Endothelial cell of umbilical vein (primary cell): Measurements from ENCODE around the gene GDPD4. TPM values are rescaled to one million over a fixed set of nuclear protein-coding genes. Genes with fewer than 3 reads are reported as not detected.

Experiments used
- BruUV-seq: library from RNA; stranded (reverse); fragments of 400-500 nt; replicated peaks from 2 replicates; lab custom pipeline; 2021; lab: Mats Ljungman, UMichigan
- CTCF ChIA-PET: fragments of 300-600, 350-600 bp; sonication (Branson Sonifier 250); formaldehyde crosslinking; loops from one replicate; lab custom pipeline; 2021; ENCODE audit warnings: antibody characterized with exemption, inconsistent platforms; lab: Charles Lee
- POLR2A ChIA-PET: fragments of 300-600, 350-600 bp; sonication (Branson Sonifier 250); formaldehyde crosslinking; loops from one replicate; lab custom pipeline; 2021; ENCODE audit warnings: antibody characterized with exemption, inconsistent platforms; lab: Charles Lee
- DNase-seq: peaks from one replicate; pipeline ENCODE4 v3.0.0-alpha.2; 2011; ENCODE audit warnings: low read depth, low spot score
- FAIRE-seq: peaks from 2 replicates; lab custom pipeline; 2011; peaks lifted over from hg19 to GRCh38; lab: Jason Lieb, UNC
- H2AFZ ChIP-seq: 2 replicates; pipeline ENCODE4 v1.6.0; 2012; ENCODE audit warnings: low read depth, low read length, control low read depth, inconsistent platforms
- H3K27ac ChIP-seq: 2 replicates; pipeline ENCODE4 v1.5.1; 2011; ENCODE audit warnings: low read depth, mild to moderate bottlenecking, control low read depth, low read length, moderate library complexity; ENCODE audit not compliant: insufficient read depth
- H3K27me3 ChIP-seq, 2 experiments: 2 replicates each; pipeline versions ENCODE4 v1.6.0 to v1.6.1; 2011; ENCODE audit warnings: low read length in 2 of 2, mixed read lengths in 1 of 2; ENCODE audit not compliant: control insufficient read depth in 2 of 2, insufficient read depth in 2 of 2
- H3K36me3 ChIP-seq, 2 experiments: 2 replicates in 1 of 2; 3 replicates in 1 of 2; pipeline ENCODE4 v1.5.1; 2011; ENCODE audit warnings: low read length in 2 of 2, mild to moderate bottlenecking in 1 of 2, moderate library complexity in 1 of 2; ENCODE audit not compliant: control insufficient read depth in 2 of 2, insufficient read depth in 2 of 2; ENCODE audit errors: extremely low read depth in 1 of 2
- H3K4me1 ChIP-seq: 3 replicates; pipeline ENCODE4 v1.5.1; 2011; ENCODE audit warnings: mild to moderate bottlenecking, low read length; ENCODE audit not compliant: control insufficient read depth, insufficient read depth; ENCODE audit errors: extremely low read depth
- H3K4me2 ChIP-seq: 2 replicates; pipeline ENCODE4 v1.6.1; 2011; ENCODE audit warnings: low read length, control low read depth, mixed read lengths; ENCODE audit not compliant: insufficient read depth
- H3K4me3 ChIP-seq, 3 experiments: fragments of 200-600 bp in 1 of 3; sonication (generic), shearing (Covaris generic) in 1 of 3; replicated peaks in 1 of 3; 2 replicates each; pipeline ENCODE4 v1.5.1; 2011 to 2016; ENCODE audit warnings: control low read depth in 3 of 3, low read length in 3 of 3, mild to moderate bottlenecking in 2 of 3, inconsistent platforms in 1 of 3, low read depth in 1 of 3, moderate library complexity in 1 of 3; ENCODE audit not compliant: insufficient read depth in 1 of 3
- H3K79me2 ChIP-seq: 2 replicates; pipeline ENCODE4 v1.6.0; 2012; ENCODE audit warnings: low read length, inconsistent platforms; ENCODE audit not compliant: control insufficient read depth, insufficient read depth
- H3K9ac ChIP-seq: replicated peaks from 2 replicates; pipeline ENCODE3; 2011; ENCODE audit warnings: low read length, control low read depth; ENCODE audit not compliant: insufficient read depth; ENCODE audit errors: extremely low read depth
- H3K9me1 ChIP-seq: replicated peaks from 3 replicates; pipeline ENCODE4 v1.6.0; 2011; ENCODE audit warnings: mild to moderate bottlenecking, low read length; ENCODE audit not compliant: control insufficient read depth, insufficient read depth; ENCODE audit errors: extremely low read depth
- H3K9me3 ChIP-seq: replicated peaks from 2 replicates; pipeline ENCODE4 v1.5.1; 2012; ENCODE audit warnings: low read length, inconsistent platforms; ENCODE audit not compliant: control insufficient read depth, insufficient read depth
- H4K20me1 ChIP-seq: replicated peaks from 2 replicates; pipeline ENCODE3; 2011; ENCODE audit warnings: mild to moderate bottlenecking, low read length; ENCODE audit not compliant: control insufficient read depth, insufficient read depth; ENCODE audit errors: extremely low read depth
- EZH2 ChIP-seq: IDR thresholded peaks from 2 replicates; pipeline ENCODE4 v1.6.1; 2012; ENCODE audit warnings: borderline replicate concordance, low read depth, mild to moderate bottlenecking, moderate library complexity, low read length, inconsistent platforms; ENCODE audit not compliant: severe bottlenecking
- FOS ChIP-seq: IDR thresholded peaks from 2 replicates; pipeline ENCODE4 v1.6.1; 2011; ENCODE audit warnings: mild to moderate bottlenecking, low read length, moderate library complexity, borderline replicate concordance; ENCODE audit not compliant: insufficient read depth
- GATA2 ChIP-seq: IDR thresholded peaks from 2 replicates; pipeline ENCODE4 v1.7.0; 2011; ENCODE audit warnings: low read depth, mild to moderate bottlenecking, moderate library complexity, mixed read lengths, low read length; ENCODE audit not compliant: insufficient read length, insufficient read depth
- JUN ChIP-seq: IDR thresholded peaks from 2 replicates; pipeline ENCODE4 v1.6.1; 2011; ENCODE audit warnings: borderline replicate concordance, low read depth; ENCODE audit not compliant: insufficient read length, insufficient read depth
- MAX ChIP-seq: IDR thresholded peaks from 2 replicates; pipeline ENCODE4 v1.6.1; 2011; ENCODE audit not compliant: insufficient read depth, insufficient read length
- MYC ChIP-seq: IDR thresholded peaks from one replicate; pipeline ENCODE4 v1.6.1; 2011; ENCODE audit warnings: mild to moderate bottlenecking, low read depth, low read length
- POLR2A ChIP-seq: IDR thresholded peaks from 2 replicates; pipeline ENCODE4 v1.6.1; 2012; ENCODE audit warnings: low read depth, mild to moderate bottlenecking, control low read depth, low read length
- POLR2AphosphoS5 ChIP-seq: IDR thresholded peaks from 2 replicates; pipeline ENCODE4 v1.6.1; 2012; ENCODE audit warnings: low read depth, mild to moderate bottlenecking, control low read depth, low read length, moderate library complexity; ENCODE audit not compliant: insufficient read depth
- dilution Hi-C: fragments of 300-500 bp; cut with MboI; formaldehyde crosslinking; loops from one replicate; pipeline ENCODE4 v1.15.0; 2019; ENCODE audit warnings: low sequenced_read_pairs; ENCODE audit not compliant: extremely low pct_ligation_motif_present
- intact Hi-C: fragments of 100-400 bp; cut with micrococcal nuclease; formaldehyde crosslinking; loops from one replicate; pipeline ENCODE4 v1.10.0; 2022
- polyA plus RNA-seq, 4 experiments: library from polyadenylated mRNA; depleted of rRNA in 3 of 4; stranded (reverse) in 3 of 4; unstranded in 1 of 4; fragments of >200 nt; gene quantifications; 2 replicates each; pipeline versions ENCODE4 v1.2.1 to v1.2.3, GENCODE V29; 2011 to 2012; ENCODE audit warnings: missing spikeins in 1 of 4
- total RNA-seq: library from RNA; stranded (reverse); gene quantifications from 2 replicates; pipeline ENCODE4 v1.2.3, GENCODE V29; 2021
- TF ChIP-seq, protein P1 (sequence below), 2 donors: IDR thresholded peaks; 1 replicate in 1 of 2; 2 replicates in 1 of 2; pipeline ENCODE4 v1.5.1; 2011; ENCODE audit warnings: low read length in 2 of 2, mild to moderate bottlenecking in 2 of 2, moderate library complexity in 2 of 2, control low read depth in 1 of 2, inconsistent platforms in 1 of 2, low read depth in 1 of 2; ENCODE audit not compliant: insufficient read depth in 1 of 2; ENCODE audit errors: extremely low read depth in 1 of 2

The GDPD4 gene
- total and polyA plus RNA-seq, 2 donors (not counting 3 experiments of a cell fraction or from before 2014, with no cell fraction given), result not detected

GRCh38 chr11:77324508-77324907, 23.0 kb upstream of the GDPD4 start:
- ChIA-PET POLR2A (no interaction called here), CTCF (interaction anchor here (0.6 to 1.5 kb wide), 2 partner anchors 13 to 224 kb away, joined by 3 read pairs; no protein-coding TSS in a partner anchor)
- no peak overlapping the region for H3K4me3 ChIP-seq
- H3K9ac ChIP-seq, result no peak overlapping the region
- DNase-seq, result no peak
- no peak for TF ChIP-seq POLR2A
- TF ChIP-seq POLR2AphosphoS5, result no peak
- TF ChIP-seq, protein P1, sequence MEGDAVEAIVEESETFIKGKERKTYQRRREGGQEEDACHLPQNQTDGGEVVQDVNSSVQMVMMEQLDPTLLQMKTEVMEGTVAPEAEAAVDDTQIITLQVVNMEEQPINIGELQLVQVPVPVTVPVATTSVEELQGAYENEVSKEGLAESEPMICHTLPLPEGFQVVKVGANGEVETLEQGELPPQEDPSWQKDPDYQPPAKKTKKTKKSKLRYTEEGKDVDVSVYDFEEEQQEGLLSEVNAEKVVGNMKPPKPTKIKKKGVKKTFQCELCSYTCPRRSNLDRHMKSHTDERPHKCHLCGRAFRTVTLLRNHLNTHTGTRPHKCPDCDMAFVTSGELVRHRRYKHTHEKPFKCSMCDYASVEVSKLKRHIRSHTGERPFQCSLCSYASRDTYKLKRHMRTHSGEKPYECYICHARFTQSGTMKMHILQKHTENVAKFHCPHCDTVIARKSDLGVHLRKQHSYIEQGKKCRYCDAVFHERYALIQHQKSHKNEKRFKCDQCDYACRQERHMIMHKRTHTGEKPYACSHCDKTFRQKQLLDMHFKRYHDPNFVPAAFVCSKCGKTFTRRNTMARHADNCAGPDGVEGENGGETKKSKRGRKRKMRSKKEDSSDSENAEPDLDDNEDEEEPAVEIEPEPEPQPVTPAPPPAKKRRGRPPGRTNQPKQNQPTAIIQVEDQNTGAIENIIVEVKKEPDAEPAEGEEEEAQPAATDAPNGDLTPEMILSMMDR (IDR thresholded peaks at IDR 0.05; ENCODE audit: extremely low read depth in 1 of 2, insufficient read depth in 1 of 2, low read depth in 1 of 2, low read length in 2 of 2), result no peak
- TF ChIP-seq MYC, result no peak
- no peak for TF ChIP-seq JUN
- TF ChIP-seq MAX, result no peak
- TF ChIP-seq EZH2, result no peak
- no peak for TF ChIP-seq GATA2
- TF ChIP-seq FOS, result no peak
- H3K4me2 ChIP-seq, result no peak overlapping the region
- no peak for FAIRE-seq
- no peak overlapping the region for H3K27ac ChIP-seq
- H3K36me3 ChIP-seq, result no peaks in the 10 kb centered on the region
- dilution Hi-C loops (no loop called here), intact Hi-C loops (no loop called here)
- no peaks in the 10 kb centered on the region for H3K4me1 ChIP-seq
- H3K9me1 ChIP-seq, result no peaks in the 10 kb centered on the region
- no peaks in the 10 kb centered on the region for H4K20me1 ChIP-seq
- no peaks in the 10 kb centered on the region for H3K27me3 ChIP-seq
- H3K79me2 ChIP-seq, result no peaks in the 10 kb centered on the region
- no peak overlapping the region for H2AFZ ChIP-seq
- H3K9me3 ChIP-seq, result no peaks in the 10 kb centered on the region
- no TSS peak for BruUV-seq
